ENCODE data around the gene ARMH2. TPM values are rescaled to one million over a fixed set of nuclear protein-coding genes. Genes with fewer than 3 reads are reported as not detected.

ARMH2 gene
- total and polyA plus RNA-seq, 2 experiments from 2014 or later = not detected

DNA sequence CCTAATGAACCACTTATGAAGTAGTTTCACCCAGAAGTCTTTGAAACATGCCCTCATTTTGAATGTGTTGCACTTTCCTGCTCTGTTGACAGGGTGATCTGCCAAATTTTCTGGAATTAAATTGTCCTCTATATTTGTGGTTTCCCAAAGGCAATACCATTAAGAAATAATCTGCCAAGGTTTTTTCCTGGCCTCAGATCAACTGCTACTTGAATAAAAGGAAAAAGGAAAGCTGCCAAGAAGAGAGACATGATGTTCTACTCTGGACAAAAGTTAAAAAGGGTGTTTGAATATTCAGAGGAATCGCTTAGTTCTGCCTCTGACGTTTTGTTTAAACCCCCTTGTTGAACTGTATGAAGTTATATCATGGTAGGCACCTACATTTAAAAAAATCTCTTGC, 37.4 kb upstream of the ARMH2 start:
- no peaks in the 10 kb centered on the region for H3K9me3 Mint-ChIP-seq
- H3K27ac Mint-ChIP-seq = no peak overlapping the region
- no peak overlapping the region for H3K4me3 Mint-ChIP-seq
- TF ChIP-seq NANOG (IDR thresholded peaks at IDR 0.05; ENCODE audit: borderline replicate concordance) (no peak), CREB1 (CRISPR knock-in tag; IDR thresholded peaks at IDR 0.05; ENCODE audit: low read depth) (no peak)
- H3K27ac ChIP-seq (ENCODE audit: low read depth) = no peak overlapping the region
- DNase-seq (ENCODE audit: low spot score) = no peak
- H3K4me1 Mint-ChIP-seq = peaks cover 9% of the 10 kb centered on the region
- no peaks in the 10 kb centered on the region for H3K36me3 ChIP-seq (ENCODE audit: insufficient read depth)
- H3K4me2 ChIP-seq = no peak overlapping the region
- H3F3A ChIP-seq (replicated peaks; ENCODE audit: low read depth) = 0 out of 2 replicates have a peak, but pooled peaks cover 5% of the 10 kb centered on the region
- peaks cover 6% of the 10 kb centered on the region; the same call in 1 of the 2 replicates for H3K9me2 ChIP-seq (ENCODE audit: insufficient read depth)
- ATAC-seq = no peak
- no peaks in the 10 kb centered on the region for H3K27me3 Mint-ChIP-seq (ENCODE audit: insufficient read depth, low read depth, poor library complexity)
- no peak overlapping the region for H2AFZ ChIP-seq
- H3K79me2 ChIP-seq (replicated peaks; ENCODE audit: insufficient read depth) = no peaks in the 10 kb centered on the region
- no peaks in the 10 kb centered on the region; the same call in 1 of the 2 replicates for H3K4me1 ChIP-seq (ENCODE audit: insufficient read depth)
- H3K36me3 Mint-ChIP-seq (ENCODE audit: low read depth) = peaks cover 13% of the 10 kb centered on the region
- H3K27me3 ChIP-seq (ENCODE audit: insufficient read depth) = no peaks in the 10 kb centered on the region
- no peaks in the 10 kb centered on the region for H4K20me1 ChIP-seq (replicated peaks; ENCODE audit: insufficient read depth)
- no peak overlapping the region for H3K4me3 ChIP-seq

DNA sequence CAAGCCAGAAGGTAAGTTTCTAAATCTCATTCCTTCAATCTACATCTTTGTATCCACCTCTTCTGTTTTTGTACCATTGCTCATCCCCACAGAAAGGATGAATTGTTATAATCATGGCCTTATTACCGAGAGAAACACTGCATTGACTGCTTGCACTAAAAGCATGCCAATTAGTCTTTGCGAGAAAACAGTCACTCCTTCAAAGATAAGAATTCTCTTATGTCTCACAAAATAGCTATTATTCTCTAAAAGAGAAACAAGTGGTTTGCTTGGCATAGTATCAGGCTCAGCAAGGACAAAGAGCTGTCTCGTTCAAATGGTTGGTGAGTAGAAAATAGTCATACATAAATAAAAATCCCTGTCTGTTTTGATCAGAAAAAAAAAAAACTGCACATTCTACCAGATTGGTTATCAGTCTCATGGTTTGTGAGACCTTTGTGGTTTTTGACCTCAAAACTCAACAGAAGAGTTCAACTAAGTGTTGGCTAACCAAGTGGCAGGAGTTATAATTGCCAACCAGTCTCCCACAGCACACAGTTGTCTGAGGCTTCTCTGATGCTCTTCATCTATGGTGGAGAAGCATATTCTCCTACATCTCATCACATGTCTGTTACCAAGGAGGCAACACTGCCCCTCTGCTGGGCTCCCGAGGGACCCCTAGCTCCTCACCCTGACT, 35.1 kb upstream of the ARMH2 start:
- no peaks in the 10 kb centered on the region for H4K20me1 ChIP-seq (replicated peaks; ENCODE audit: insufficient read depth)
- H3F3A ChIP-seq (replicated peaks; ENCODE audit: low read depth) = 0 out of 2 replicates have a peak, but pooled peaks cover 5% of the 10 kb centered on the region
- H3K27me3 ChIP-seq (ENCODE audit: insufficient read depth) = no peaks in the 10 kb centered on the region
- no peak for ATAC-seq
- peaks cover 6% of the 10 kb centered on the region; the same call in 1 of the 2 replicates for H3K9me2 ChIP-seq (ENCODE audit: insufficient read depth)
- Mint-ChIP-seq H3K4me1 (peaks cover 20% of the 10 kb centered on the region; the same call in 2 of the 3 replicates), H3K36me3 (ENCODE audit: low read depth) (peaks cover 7% of the 10 kb centered on the region; the same call in 2 of the 3 replicates), H3K27me3 (ENCODE audit: insufficient read depth, low read depth, poor library complexity) (no peaks in the 10 kb centered on the region), H3K4me3 (no peak overlapping the region), H3K27ac (no peak overlapping the region), H3K9me3 (no peaks in the 10 kb centered on the region)
- H3K27ac ChIP-seq (ENCODE audit: low read depth) = no peak overlapping the region
- H3K79me2 ChIP-seq (replicated peaks; ENCODE audit: insufficient read depth) = no peaks in the 10 kb centered on the region
- H3K36me3 ChIP-seq (ENCODE audit: insufficient read depth) = no peaks in the 10 kb centered on the region
- no peak overlapping the region for H2AFZ ChIP-seq
- no peak for DNase-seq (ENCODE audit: low spot score)
- peaks cover 13% of the 10 kb centered on the region for H3K4me1 ChIP-seq (ENCODE audit: insufficient read depth)
- no peak overlapping the region for H3K4me2 ChIP-seq
- H3K4me3 ChIP-seq = no peak overlapping the region
- TF ChIP-seq, protein P1, sequence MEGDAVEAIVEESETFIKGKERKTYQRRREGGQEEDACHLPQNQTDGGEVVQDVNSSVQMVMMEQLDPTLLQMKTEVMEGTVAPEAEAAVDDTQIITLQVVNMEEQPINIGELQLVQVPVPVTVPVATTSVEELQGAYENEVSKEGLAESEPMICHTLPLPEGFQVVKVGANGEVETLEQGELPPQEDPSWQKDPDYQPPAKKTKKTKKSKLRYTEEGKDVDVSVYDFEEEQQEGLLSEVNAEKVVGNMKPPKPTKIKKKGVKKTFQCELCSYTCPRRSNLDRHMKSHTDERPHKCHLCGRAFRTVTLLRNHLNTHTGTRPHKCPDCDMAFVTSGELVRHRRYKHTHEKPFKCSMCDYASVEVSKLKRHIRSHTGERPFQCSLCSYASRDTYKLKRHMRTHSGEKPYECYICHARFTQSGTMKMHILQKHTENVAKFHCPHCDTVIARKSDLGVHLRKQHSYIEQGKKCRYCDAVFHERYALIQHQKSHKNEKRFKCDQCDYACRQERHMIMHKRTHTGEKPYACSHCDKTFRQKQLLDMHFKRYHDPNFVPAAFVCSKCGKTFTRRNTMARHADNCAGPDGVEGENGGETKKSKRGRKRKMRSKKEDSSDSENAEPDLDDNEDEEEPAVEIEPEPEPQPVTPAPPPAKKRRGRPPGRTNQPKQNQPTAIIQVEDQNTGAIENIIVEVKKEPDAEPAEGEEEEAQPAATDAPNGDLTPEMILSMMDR (conservative IDR thresholded peaks at IDR 0.05; ENCODE audit: low read depth in 2 of 2) = no peak
- TF ChIP-seq EZH2phosphoT487 (IDR thresholded peaks at IDR 0.05; ENCODE audit: unreplicated experiment) = no peak
- no peak for TF ChIP-seq POLR2AphosphoS5 (IDR thresholded peaks at IDR 0.05; ENCODE audit: low read depth)
- TF ChIP-seq EZH2 (IDR thresholded peaks at IDR 0.05; ENCODE audit: low read depth, unreplicated experiment) = no peak
- no peak for TF ChIP-seq STAT1 (IDR thresholded peaks at IDR 0.05; ENCODE audit: unreplicated experiment)
- TF ChIP-seq ETS1 (IDR thresholded peaks at IDR 0.05) = no peak
- TF ChIP-seq ZNF462 (CRISPR knock-in tag; IDR thresholded peaks at IDR 0.05) = no peak

Measured in GM23338 (cell line).